Right lobe of liver (tissue), 6 donors: ENCODE data around the gene DOK5. TPM values are rescaled to one million over a fixed set of nuclear protein-coding genes. Genes with fewer than 3 reads are reported as not detected.
"Not testable (repeated sequence)": the region's sequence is repeated elsewhere in the genome, so short reads cannot be mapped to it uniquely, and the experiment has no call there.

Source experiments
- ATAC-seq, 4 donors: fragments of 200-7000 bp; cut with Tn5 transposase; one replicate each; pipeline ENCODE4 v1.9.1; 2020; ENCODE audit warnings: mild to moderate bottlenecking in 4 of 4, moderate library complexity in 4 of 4
- DNase-seq, 3 donors: peaks; one replicate each; pipeline ENCODE4 v3.0.0-alpha.2; 2020
- H3K27ac ChIP-seq, 3 donors: fragments of 200-600 bp; one replicate each; pipeline ENCODE4 v1.8.0; 2022
- H3K27me3 ChIP-seq, 2 donors: fragments of 200-600 bp; one replicate each; pipeline ENCODE4 v1.8.0; 2022
- H3K36me3 ChIP-seq, 4 donors: fragments of 200-600 bp; sonication (generic) in 1 of 4; one replicate each; pipeline versions ENCODE4 v1.5.1 to v1.8.0; 2017 to 2022; ENCODE audit warnings: control low read depth in 1 of 4
- H3K4me1 ChIP-seq, 4 donors: fragments of 200-600 bp; sonication (generic) in 1 of 4; one replicate each; pipeline versions ENCODE4 v1.5.1 to v1.8.0; 2017 to 2022; ENCODE audit warnings: control low read depth in 1 of 4
- H3K4me3 ChIP-seq, 3 donors: fragments of 200-600 bp; one replicate each; pipeline ENCODE4 v1.8.0; 2022
- H3K9me3 ChIP-seq, 4 donors: fragments of 200-600 bp; sonication (generic) in 1 of 4; one replicate each; pipeline versions ENCODE4 v1.5.1 to v1.8.0; 2017 to 2022; ENCODE audit warnings: control low read depth in 1 of 4
- CTCF ChIP-seq, 4 donors: fragments of 200-600 bp in 3 of 4; fragments of 450-650 bp in 1 of 4; IDR thresholded peaks; one replicate each; pipeline versions ENCODE4 v1.5.1 to v1.8.0; 2016 to 2022; ENCODE audit warnings: antibody characterized with exemption in 4 of 4, mild to moderate bottlenecking in 2 of 4
- POLR2A ChIP-seq: fragments of 450-650 bp; IDR thresholded peaks from one replicate; pipeline ENCODE4 v1.6.1; 2017; ENCODE audit warnings: antibody characterized with exemption, mild to moderate bottlenecking
- WGBS: methylation state at CpG from one replicate; pipeline ENCODE4 v1.1.6; 2018; ENCODE audit warnings: low coverage, low lambda C conversion rate; ENCODE audit not compliant: insufficient coverage; ENCODE audit errors: missing lambda C conversion rate; 5-methylcytosine and 5-hydroxymethylcytosine counted together
- intact Hi-C, 2 donors: fragments of 100-400 bp; cut with DNase I; formaldehyde crosslinking; loops; one replicate each; pipeline versions ENCODE4 v1.11.2 to v1.14.1; 2022
- total RNA-seq, 6 experiments: library from RNA; depleted of rRNA in 2 of 6; stranded (reverse); fragments of >200 nt in 2 of 6; fragmentation: NEBNext Ultra II Directional in 3 of 6; extraction: Animal tissue kit (Norgen Biotek cat#: 25700) in 3 of 6; gene quantifications; one replicate each; pipeline versions ENCODE4 v1.1.0 to v1.2.4, GENCODE V29; 2016 to 2023
- donor health status: DM: no; HTN: yes; CAD: no.
- donor health status: DM: no; HTN: no; CAD: no.
- donor health status: DM: no; HTN: no; CAD: no.
- donor health status: DM: no; HTN: yes; CAD: no.
- donor health status: DM: no; HTN: yes; CAD: no.

DOK5 gene
- total RNA-seq, 6 experiments from 2014 or later: 0.43 to 0.69 TPM; not detected in 4

- Histone ChIP-seq H3K4me3 (no peak overlapping the region), H3K27ac (no peak overlapping the region), H3K4me1 (no peaks in the 10 kb centered on the region), H3K36me3 (no peaks in the 10 kb centered on the region), H3K9me3 (no peaks in the 10 kb centered on the region), H3K27me3 (no peaks in the 10 kb centered on the region)
- ATAC-seq (peak; percentile 67 to 95 (median 86)), DNase-seq (peak; percentile 54 to 82 (median 60))
- 30% methylated on average over 2 of the region's 9 CpGs for WGBS
- TF ChIP-seq POLR2A (no peak), CTCF (IDR thresholded peaks at IDR 0.05) (no peak)
- intact Hi-C loops: no loop called here
Observed at GRCh38 chr20:54433636-54434035, 41.8 kb upstream of the DOK5 start.

GRCh38 chr20:54434196-54434595, 41.2 kb upstream of the DOK5 start:
- H3K27me3 ChIP-seq: no peaks in the 10 kb centered on the region
- no peaks in the 10 kb centered on the region for H3K9me3 ChIP-seq
- DNase-seq (no peak), ATAC-seq (peak in 2 of 4 donors; percentile 23 to 45)
- no peak for TF ChIP-seq POLR2A
- TF ChIP-seq CTCF (IDR thresholded peaks at IDR 0.05): no peak
- H3K4me1 ChIP-seq: no peaks in the 10 kb centered on the region
- H3K36me3 ChIP-seq: no peaks in the 10 kb centered on the region
- H3K4me3 ChIP-seq: no peak overlapping the region
- 71% methylated on average over 5 of the region's 7 CpGs for WGBS
- H3K27ac ChIP-seq: no peak overlapping the region
- intact Hi-C loops: no loop called here

GRCh38 chr20:54435015-54435414, 40.4 kb upstream of the DOK5 start:
- Histone ChIP-seq H3K4me3 (no peak overlapping the region), H3K36me3 (no peaks in the 10 kb centered on the region), H3K27ac (no peak overlapping the region), H3K4me1 (no peaks in the 10 kb centered on the region), H3K9me3 (no peaks in the 10 kb centered on the region), H3K27me3 (no peaks in the 10 kb centered on the region)
- DNase-seq (no peak), ATAC-seq (no peak)
- TF ChIP-seq CTCF (IDR thresholded peaks at IDR 0.05) (no peak), POLR2A (no peak)
- intact Hi-C loops: no loop called here
- WGBS: 55% methylated on average over 3 of the region's 3 CpGs

GRCh38 chr20:54436410-54436809, 39.0 kb upstream of the DOK5 start:
- DNase-seq, H3K9me3 ChIP-seq, ATAC-seq, H3K27ac ChIP-seq, intact Hi-C loops, H3K27me3 ChIP-seq, H3K4me3 ChIP-seq, H3K4me1 ChIP-seq, H3K36me3 ChIP-seq: not testable (repeated sequence)
- WGBS: 77% methylated on average over 8 of the region's 8 CpGs

GRCh38 chr20:54438166-54438565, 37.2 kb upstream of the DOK5 start:
- no peak for ATAC-seq

More at GRCh38 chr20:54438166-54438565, 37.2 kb upstream of the DOK5 start:
- H3K4me3 ChIP-seq: no peak overlapping the region
- no peak overlapping the region for H3K27ac ChIP-seq
- 68% methylated on average over 5 of the region's 5 CpGs for WGBS
- TF ChIP-seq POLR2A: no peak
- no peak for TF ChIP-seq CTCF (IDR thresholded peaks at IDR 0.05)
- H3K36me3 ChIP-seq: no peaks in the 10 kb centered on the region
- no peaks in the 10 kb centered on the region for H3K27me3 ChIP-seq
- H3K4me1 ChIP-seq: no peaks in the 10 kb centered on the region
- no peaks in the 10 kb centered on the region for H3K9me3 ChIP-seq
- intact Hi-C loops: no loop called here
- no peak for DNase-seq
